Panc1 (cell line): Measurements from ENCODE around the gene SPTBN1. TPM values are rescaled to one million over a fixed set of nuclear protein-coding genes. Genes with fewer than 3 reads are reported as not detected.

Experiments used
- ATAC-seq: fragments of 200-7000 bp; cut with Tn5 transposase; 2 replicates; pipeline ENCODE4 v1.9.1; 2020; ENCODE audit warnings: mild to moderate bottlenecking, moderate library complexity
- BruUV-seq: library from RNA; stranded (reverse); fragments of 400-500 nt; replicated peaks from 2 replicates; lab custom pipeline; 2021; lab: Mats Ljungman, UMichigan
- CTCF ChIA-PET: fragments of 300-600 bp; sonication (Branson Sonifier 250); formaldehyde crosslinking; loops from one replicate; lab custom pipeline; 2022; ENCODE audit warnings: antibody characterized with exemption; lab: Charles Lee
- POLR2A ChIA-PET: fragments of 300-600 bp; sonication (Branson Sonifier 250); formaldehyde crosslinking; loops from one replicate; lab custom pipeline; 2022; ENCODE audit warnings: antibody characterized with exemption; lab: Charles Lee
- DNase-seq: peaks from one replicate; pipeline ENCODE4 v3.0.0-alpha.2; 2010; ENCODE audit warnings: low read depth, low spot score
- H3K27ac ChIP-seq: 2 replicates; pipeline ENCODE4 v1.5.1; 2011; ENCODE audit warnings: mild to moderate bottlenecking, low read length, inconsistent platforms
- H3K27me3 ChIP-seq: fragments of 200-500 bp; sonication (Bioruptor generic); 2 replicates; pipeline ENCODE4 v1.6.0; 2014; ENCODE audit warnings: low read length, inconsistent platforms; ENCODE audit not compliant: control insufficient read depth, insufficient read depth
- H3K36me3 ChIP-seq: fragments of 200-500 bp; sonication (Bioruptor generic); 2 replicates; pipeline ENCODE4 v1.5.1; 2014; ENCODE audit warnings: inconsistent platforms, mild to moderate bottlenecking, low read length, moderate library complexity; ENCODE audit not compliant: control insufficient read depth, insufficient read depth
- H3K4me1 ChIP-seq: 2 replicates; pipeline ENCODE4 v1.5.1; 2011; ENCODE audit warnings: inconsistent platforms, mild to moderate bottlenecking, low read length, moderate library complexity; ENCODE audit not compliant: control insufficient read depth, insufficient read depth
- H3K4me3 ChIP-seq, 2 experiments: 2 replicates each; pipeline ENCODE4 v1.5.1; 2011 to 2012; ENCODE audit warnings: low read depth in 2 of 2, low read length in 2 of 2, mild to moderate bottlenecking in 2 of 2, inconsistent platforms in 1 of 2, moderate library complexity in 1 of 2
- H3K9me3 ChIP-seq: fragments of 200-500 bp; sonication (Bioruptor generic); 2 replicates; pipeline ENCODE4 v1.5.1; 2014; ENCODE audit warnings: low read depth, mild to moderate bottlenecking, inconsistent platforms, low read length, moderate library complexity; ENCODE audit not compliant: control insufficient read depth, insufficient read depth
- POLR2AphosphoS5 ChIP-seq: IDR thresholded peaks from 2 replicates; pipeline ENCODE4 v1.6.1; 2012; ENCODE audit warnings: mild to moderate bottlenecking, low read depth, low read length, moderate library complexity
- SIN3A ChIP-seq: IDR thresholded peaks from 2 replicates; pipeline ENCODE4 v1.6.1; 2012; ENCODE audit warnings: low read depth, mild to moderate bottlenecking, low read length, moderate library complexity, borderline replicate concordance; ENCODE audit not compliant: insufficient read depth
- TCF7L2 ChIP-seq: IDR thresholded peaks from 2 replicates; pipeline ENCODE4 v1.6.1; 2011; ENCODE audit warnings: mild to moderate bottlenecking, low read depth, low read length, inconsistent platforms
- in situ Hi-C: cut with HindIII; loops from 2 replicates; pipeline ENCODE4 v1.10.0; 2016; ENCODE audit warnings: low sequenced_read_pairs, low pct_unique_long_range_greater_than_20kb
- intact Hi-C: fragments of 100-400 bp; cut with micrococcal nuclease; formaldehyde crosslinking; loops from one replicate; pipeline ENCODE4 v1.10.0; 2022; ENCODE audit not compliant: unreplicated experiment
- total RNA-seq: library from RNA; stranded (reverse); gene quantifications from one replicate; pipeline ENCODE4 v1.2.1, GENCODE V29; 2021; ENCODE audit not compliant: unreplicated experiment
- TF ChIP-seq, protein P1 (sequence below), 2 experiments: IDR thresholded peaks; 2 replicates each; pipeline ENCODE4 v1.6.1; 2011 to 2012; ENCODE audit warnings: low read depth in 2 of 2, control low read depth in 1 of 2, low read length in 1 of 2, mild to moderate bottlenecking in 1 of 2, moderate library complexity in 1 of 2; ENCODE audit not compliant: insufficient read depth in 1 of 2
- TF ChIP-seq, protein P2 (sequence below): fragments of 450-650 bp; IDR thresholded peaks from 2 replicates; pipeline ENCODE4 v1.5.1; 2017; ENCODE audit warnings: mild to moderate bottlenecking

The SPTBN1 gene
- total RNA-seq, 1 experiment from 2014 or later = 169 TPM

DNA sequence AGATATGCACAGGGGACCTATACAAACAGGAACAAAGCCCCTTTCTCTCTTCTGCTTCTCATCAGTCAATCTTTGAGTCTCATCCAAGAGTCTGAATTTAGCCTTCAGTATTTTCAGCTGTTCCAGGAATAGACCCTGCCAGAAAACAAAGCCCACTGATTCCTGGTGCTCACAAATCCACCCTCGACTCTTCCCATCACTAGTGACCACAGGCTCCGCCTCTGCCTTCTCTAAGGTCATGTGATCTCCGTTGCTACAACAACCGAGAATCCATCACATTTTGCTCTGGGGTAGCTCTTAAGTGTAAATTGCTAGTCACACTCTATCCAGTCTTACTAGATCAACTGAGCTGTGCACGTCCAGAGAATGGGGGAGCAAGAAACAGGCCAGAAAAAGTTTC, 46.4 kb upstream of the SPTBN1 start:
- in situ Hi-C loops = no loop called here
- ATAC-seq (no peak), DNase-seq (no peak)
- Histone ChIP-seq H3K4me1 (no peaks in the 10 kb centered on the region), H3K36me3 (no peaks in the 10 kb centered on the region), H3K27me3 (no peaks in the 10 kb centered on the region), H3K9me3 (no peaks in the 10 kb centered on the region), H3K27ac (no peak overlapping the region), H3K4me3 (no peak overlapping the region)
- intact Hi-C loops = no loop called here
- BruUV-seq = no TSS peak
- POLR2A ChIA-PET = no interaction called here
- TF ChIP-seq SIN3A (no peak), POLR2AphosphoS5 (no peak), TCF7L2 (no peak)
- TF ChIP-seq, protein P1, sequence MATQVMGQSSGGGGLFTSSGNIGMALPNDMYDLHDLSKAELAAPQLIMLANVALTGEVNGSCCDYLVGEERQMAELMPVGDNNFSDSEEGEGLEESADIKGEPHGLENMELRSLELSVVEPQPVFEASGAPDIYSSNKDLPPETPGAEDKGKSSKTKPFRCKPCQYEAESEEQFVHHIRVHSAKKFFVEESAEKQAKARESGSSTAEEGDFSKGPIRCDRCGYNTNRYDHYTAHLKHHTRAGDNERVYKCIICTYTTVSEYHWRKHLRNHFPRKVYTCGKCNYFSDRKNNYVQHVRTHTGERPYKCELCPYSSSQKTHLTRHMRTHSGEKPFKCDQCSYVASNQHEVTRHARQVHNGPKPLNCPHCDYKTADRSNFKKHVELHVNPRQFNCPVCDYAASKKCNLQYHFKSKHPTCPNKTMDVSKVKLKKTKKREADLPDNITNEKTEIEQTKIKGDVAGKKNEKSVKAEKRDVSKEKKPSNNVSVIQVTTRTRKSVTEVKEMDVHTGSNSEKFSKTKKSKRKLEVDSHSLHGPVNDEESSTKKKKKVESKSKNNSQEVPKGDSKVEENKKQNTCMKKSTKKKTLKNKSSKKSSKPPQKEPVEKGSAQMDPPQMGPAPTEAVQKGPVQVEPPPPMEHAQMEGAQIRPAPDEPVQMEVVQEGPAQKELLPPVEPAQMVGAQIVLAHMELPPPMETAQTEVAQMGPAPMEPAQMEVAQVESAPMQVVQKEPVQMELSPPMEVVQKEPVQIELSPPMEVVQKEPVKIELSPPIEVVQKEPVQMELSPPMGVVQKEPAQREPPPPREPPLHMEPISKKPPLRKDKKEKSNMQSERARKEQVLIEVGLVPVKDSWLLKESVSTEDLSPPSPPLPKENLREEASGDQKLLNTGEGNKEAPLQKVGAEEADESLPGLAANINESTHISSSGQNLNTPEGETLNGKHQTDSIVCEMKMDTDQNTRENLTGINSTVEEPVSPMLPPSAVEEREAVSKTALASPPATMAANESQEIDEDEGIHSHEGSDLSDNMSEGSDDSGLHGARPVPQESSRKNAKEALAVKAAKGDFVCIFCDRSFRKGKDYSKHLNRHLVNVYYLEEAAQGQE (IDR thresholded peaks at IDR 0.05; ENCODE audit: insufficient read depth in 1 of 2, low read depth in 2 of 2, low read length in 1 of 2) = no peak
- TF ChIP-seq, protein P2, sequence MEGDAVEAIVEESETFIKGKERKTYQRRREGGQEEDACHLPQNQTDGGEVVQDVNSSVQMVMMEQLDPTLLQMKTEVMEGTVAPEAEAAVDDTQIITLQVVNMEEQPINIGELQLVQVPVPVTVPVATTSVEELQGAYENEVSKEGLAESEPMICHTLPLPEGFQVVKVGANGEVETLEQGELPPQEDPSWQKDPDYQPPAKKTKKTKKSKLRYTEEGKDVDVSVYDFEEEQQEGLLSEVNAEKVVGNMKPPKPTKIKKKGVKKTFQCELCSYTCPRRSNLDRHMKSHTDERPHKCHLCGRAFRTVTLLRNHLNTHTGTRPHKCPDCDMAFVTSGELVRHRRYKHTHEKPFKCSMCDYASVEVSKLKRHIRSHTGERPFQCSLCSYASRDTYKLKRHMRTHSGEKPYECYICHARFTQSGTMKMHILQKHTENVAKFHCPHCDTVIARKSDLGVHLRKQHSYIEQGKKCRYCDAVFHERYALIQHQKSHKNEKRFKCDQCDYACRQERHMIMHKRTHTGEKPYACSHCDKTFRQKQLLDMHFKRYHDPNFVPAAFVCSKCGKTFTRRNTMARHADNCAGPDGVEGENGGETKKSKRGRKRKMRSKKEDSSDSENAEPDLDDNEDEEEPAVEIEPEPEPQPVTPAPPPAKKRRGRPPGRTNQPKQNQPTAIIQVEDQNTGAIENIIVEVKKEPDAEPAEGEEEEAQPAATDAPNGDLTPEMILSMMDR = no peak
- CTCF ChIA-PET = no interaction called here

DNA sequence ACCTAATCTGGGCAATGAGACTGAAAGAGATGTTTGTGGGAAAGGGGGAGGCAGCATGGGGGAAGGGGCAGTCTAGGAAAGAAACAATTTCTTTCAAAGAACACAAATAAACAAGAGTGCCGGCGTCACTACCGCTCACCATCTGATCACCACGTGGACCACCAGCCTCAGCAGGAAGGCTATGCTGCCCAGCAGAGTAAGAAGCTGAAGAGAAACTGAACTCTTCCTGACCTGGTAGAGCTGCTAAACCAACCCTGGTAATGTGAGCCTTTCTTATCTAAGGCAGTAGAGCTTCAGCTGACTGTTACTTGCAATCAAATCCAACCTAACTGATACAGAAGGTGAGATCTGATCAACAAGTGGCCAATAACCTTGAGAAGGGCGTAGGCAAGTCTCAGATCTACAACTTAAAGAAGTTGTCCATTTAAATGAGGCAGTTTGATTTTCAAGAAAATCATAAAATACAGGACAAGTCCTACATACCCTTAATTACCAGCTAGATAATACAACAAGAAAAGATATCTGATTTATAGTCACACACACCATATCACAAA, 44.2 kb upstream of the SPTBN1 start:
- no peaks in the 10 kb centered on the region for H3K4me1 ChIP-seq
- H3K36me3 ChIP-seq = no peaks in the 10 kb centered on the region
- ATAC-seq (no peak), DNase-seq (no peak)
- BruUV-seq = no TSS peak
- in situ Hi-C loops = no loop called here
- TF ChIP-seq TCF7L2 (no peak), POLR2AphosphoS5 (no peak), SIN3A (no peak)
- TF ChIP-seq, protein P1 (IDR thresholded peaks at IDR 0.05; ENCODE audit: insufficient read depth in 1 of 2, low read depth in 2 of 2, low read length in 1 of 2) = no peak
- TF ChIP-seq, protein P2 = no peak
- no peak overlapping the region for H3K27ac ChIP-seq
- CTCF ChIA-PET = no interaction called here
- intact Hi-C loops = no loop called here
- H3K27me3 ChIP-seq = no peaks in the 10 kb centered on the region
- no peak overlapping the region for H3K4me3 ChIP-seq
- POLR2A ChIA-PET = no interaction called here
- no peaks in the 10 kb centered on the region for H3K9me3 ChIP-seq
